Measurements from ENCODE around the gene FZR1.
A peak's percentile ranks its signal among the peaks of the same experiment; 100 is the strongest.

FZR1 gene

GRCh38 chr19:3531716-3532115 lies 25.6 kb downstream of the FZR1 start:
- no peak for DNase-seq (ENCODE audit: low read depth)

- DNase-seq (ENCODE audit: low read depth): no peak
These were observed 26.2 kb downstream of the FZR1 start for GRCh38 chr19:3532154-3532786.

GRCh38 chr19:3533033-3533432 lies 26.9 kb downstream of the FZR1 start:
- DNase-seq (ENCODE audit: low read depth): no peak

- no peak for DNase-seq (ENCODE audit: low read depth)
These were observed 27.6 kb downstream of the FZR1 start for GRCh38 chr19:3533563-3534216.

DNA sequence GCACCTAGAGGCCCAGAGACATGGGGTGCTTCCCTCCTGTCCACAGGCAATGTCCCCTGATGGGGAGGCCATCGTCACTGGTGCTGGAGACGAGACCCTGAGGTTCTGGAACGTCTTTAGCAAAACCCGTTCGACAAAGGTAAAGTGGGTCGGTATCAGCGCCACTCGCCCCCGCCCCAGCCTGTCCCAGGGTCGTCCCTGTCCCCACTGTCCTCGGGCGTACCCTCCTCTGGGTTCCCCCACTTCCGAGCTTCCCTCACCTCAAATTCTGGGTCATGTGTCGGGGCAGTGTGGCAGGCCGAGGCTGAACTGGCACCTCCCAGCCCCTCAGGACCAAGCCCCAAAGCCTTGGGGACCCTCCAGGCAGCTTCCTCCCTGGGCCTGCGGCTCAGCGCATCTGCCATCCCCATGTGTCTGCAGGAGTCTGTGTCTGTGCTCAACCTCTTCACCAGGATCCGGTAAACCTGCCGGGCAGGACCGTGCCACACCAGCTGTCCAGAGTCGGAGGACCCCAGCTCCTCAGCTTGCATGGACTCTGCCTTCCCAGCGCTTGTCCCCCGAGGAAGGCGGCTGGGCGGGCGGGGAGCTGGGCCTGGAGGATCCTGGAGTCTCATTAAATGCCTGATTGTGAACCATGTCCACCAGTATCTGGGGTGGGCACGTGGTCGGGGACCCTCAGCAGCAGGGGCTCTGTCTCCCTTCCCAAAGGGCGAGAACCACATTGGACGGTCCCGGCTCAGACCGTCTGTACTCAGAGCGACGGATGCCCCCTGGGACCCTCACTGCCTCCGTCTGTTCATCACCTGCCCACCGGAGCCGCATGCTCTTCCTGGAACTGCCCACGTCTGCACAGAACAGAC lies 28.5 kb downstream of the FZR1 start:
- no peak for DNase-seq (ENCODE audit: low read depth)

DNA sequence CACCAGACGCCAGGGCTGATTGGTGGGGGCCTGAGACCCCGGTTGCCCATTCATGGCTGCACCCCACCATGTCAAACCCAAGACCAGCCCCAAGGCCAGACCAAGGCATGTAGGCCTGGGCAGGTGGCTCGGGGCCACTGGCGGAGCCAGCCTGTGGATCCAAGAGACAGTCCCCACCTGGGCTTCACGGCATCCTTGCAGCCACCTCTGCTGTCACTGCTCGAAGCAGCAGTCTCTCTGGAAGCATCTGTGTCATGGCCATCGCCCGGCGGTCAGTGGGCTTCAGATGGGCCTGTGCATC lies 29.1 kb downstream of the FZR1 start:
- no peak for DNase-seq (ENCODE audit: low read depth)

GRCh38 chr19:3535563-3535965 lies 29.5 kb downstream of the FZR1 start:
- DNase-seq (ENCODE audit: low read depth): no peak

DNA sequence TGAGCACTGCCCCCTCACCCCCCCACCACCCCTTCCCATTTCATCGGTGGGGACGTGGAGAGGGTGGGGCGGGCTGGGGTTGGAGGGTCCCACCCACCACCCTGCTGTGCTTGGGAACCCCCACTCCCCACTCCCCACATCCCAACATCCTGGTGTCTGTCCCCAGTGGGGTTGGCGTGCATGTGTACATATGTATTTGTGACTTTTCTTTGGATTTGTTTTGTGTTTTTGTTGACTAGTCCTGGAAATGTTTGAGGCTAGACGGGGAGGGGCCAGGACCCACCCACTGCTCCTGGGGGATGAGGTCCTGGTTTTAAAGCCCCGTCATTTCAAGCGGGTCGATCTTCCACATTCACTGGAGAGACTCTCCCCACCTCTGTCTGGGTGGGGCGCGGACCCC lies 29.9 kb downstream of the FZR1 start:
- no peak for DNase-seq (ENCODE audit: low read depth)

- DNase-seq (ENCODE audit: low read depth): no peak
These were observed 30.5 kb downstream of the FZR1 start for GRCh38 chr19:3536429-3537100.

DNA sequence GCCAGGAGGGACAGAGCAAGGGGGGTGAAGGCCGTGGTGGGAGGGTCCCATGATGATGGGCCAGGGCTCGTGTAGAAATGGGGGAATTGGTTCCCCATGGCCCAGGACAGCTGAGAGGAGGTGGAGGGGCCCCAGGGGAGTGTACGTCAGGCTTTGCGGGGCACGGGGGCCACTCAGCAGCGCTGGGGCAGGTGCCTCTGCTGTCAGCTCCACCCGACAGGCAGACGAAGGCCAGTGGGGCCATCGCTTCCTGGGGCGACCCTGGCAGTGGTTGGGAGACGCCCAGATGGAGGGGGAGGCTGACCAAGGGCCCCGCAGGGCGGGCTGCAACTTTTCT lies 31.0 kb downstream of the FZR1 start:
- no peak for DNase-seq (ENCODE audit: low read depth)

DNA sequence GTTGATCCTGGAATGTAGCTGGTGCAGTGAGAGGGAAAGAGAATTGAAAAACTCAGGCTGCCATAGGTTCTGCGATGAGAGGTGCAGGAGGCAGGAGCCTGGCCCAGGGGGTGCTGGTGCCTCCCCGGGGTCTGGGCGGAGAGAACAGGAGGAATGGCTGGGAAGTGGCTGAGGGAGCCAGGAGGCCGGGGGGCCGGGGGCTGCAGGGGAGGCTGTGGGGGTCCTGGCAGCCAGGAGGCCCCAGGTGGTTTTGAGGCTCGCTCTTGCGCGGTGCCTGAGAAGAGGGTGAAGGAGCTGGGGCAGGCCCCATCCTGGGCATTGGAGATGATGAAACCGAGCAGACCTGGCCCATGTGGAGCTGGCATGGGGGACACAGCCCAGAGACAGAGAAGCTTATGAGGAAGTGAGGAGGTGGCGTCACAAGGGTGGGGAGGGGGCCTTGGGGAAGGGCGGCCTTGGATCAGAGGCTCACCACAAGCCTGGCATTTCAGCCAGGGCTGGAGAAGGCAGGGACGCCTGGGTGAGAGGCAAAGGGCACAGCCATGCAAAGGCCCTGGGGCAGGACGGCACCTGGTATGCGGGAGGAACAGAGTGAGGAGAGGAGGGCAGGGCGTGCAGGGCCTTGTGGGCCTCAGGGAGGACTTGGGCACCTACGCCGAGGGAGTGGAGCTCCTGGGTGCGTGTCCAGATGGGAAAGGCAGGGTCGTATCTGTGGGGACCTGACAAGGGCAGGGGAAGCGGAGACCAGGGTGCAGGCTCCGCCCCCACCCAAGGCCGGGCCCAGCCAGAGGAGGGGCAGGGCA lies 31.5 kb downstream of the FZR1 start:
- no peak for DNase-seq (ENCODE audit: low read depth)

DNA sequence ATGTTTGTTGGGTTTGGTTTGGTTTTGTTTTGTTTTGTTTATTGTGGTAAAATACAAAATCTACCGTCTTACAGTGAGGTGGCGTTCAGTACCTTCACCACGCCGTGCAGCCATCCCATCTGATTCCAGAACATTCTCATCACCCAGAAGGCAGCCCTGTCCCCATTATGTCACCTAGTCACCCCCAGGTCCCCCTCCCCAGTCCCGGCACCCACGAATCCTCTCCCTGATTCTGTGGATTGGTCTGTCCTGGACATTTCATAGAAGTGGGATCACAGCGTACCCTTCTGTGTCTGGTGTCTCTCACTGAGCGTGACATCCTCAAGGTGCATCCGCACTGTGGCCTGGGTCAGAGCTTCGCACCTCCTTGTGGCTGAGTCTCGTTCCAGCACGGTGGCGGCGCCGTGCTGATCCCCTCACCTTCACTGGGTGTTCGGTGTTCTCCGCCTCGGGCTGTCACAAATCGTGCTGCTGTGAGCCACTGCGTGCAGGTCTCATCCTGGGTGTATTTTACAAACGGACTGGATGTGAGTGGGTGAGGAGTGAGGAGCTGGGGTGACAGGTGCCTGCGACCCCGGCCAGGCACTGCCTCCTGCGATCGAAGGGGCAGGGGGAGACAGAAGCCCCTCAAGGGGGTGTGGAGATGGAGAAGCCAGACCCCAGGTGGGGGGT lies 32.3 kb downstream of the FZR1 start:
- no peak for DNase-seq (ENCODE audit: low read depth)

DNA sequence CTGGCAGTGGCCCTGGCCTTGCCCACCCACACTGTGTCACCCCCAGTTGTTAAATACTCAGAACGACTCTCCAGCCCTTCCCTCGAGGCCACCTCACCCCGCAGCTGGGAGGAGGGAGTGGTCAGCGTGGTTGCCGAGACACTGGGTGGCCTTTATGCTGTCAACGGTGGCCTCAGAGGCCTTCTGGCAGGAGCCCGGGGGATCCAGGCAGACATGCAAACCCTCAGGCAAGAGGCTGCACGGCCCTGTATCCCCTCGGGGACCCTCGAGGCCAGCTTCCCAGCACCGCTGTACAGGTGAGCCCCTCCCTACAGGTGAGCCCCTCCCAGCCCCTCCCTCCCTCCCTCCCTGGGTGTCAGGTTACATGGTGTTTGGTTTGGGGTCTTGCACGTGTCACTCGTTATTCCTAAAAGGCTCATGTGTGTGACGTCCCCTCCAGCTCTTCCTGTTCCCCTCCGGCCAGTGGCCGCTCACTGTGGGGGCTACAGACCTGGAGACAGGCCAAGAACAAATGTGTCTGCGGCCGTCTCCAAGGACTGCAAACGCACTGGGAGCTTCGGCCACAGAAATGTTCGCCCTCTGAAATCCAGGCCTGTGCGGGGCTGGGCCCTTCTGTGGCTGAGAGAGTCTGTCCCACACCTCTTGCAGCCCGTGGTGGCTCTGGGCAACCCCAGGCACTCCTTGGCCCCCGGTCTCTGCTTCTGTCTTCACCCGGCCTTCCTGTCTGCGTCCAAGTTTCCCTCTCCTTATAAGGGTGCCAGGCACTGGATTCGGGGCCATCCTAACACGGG lies 33.0 kb downstream of the FZR1 start, which contains the start of gene TEKTIP1:
Gene TEKTIP1, plus strand, starts transcription at position 210 of the 791 bp plus-strand sequence. Its CDS starts 4 bp downstream, at position 214.
- no peak for DNase-seq (ENCODE audit: low read depth)

DNA sequence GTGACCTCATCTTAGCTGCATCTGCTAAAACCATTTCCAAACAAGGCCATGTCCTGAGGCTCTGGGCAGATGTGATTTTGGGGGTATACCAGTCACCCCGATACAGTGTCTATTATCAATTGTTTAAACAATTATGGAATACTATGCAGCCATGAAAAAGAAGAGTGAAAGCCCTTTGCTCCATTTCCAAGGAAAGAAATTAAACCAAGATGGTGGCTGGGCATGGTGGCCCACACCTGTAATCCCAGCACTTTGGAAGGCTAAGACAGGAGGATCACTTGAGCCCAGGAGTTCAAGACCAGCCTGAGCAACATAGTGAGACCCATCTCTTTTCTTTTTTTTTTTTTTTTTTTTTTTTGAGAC lies 33.6 kb downstream of the FZR1 start:
- no peak for DNase-seq (ENCODE audit: low read depth)

DNA sequence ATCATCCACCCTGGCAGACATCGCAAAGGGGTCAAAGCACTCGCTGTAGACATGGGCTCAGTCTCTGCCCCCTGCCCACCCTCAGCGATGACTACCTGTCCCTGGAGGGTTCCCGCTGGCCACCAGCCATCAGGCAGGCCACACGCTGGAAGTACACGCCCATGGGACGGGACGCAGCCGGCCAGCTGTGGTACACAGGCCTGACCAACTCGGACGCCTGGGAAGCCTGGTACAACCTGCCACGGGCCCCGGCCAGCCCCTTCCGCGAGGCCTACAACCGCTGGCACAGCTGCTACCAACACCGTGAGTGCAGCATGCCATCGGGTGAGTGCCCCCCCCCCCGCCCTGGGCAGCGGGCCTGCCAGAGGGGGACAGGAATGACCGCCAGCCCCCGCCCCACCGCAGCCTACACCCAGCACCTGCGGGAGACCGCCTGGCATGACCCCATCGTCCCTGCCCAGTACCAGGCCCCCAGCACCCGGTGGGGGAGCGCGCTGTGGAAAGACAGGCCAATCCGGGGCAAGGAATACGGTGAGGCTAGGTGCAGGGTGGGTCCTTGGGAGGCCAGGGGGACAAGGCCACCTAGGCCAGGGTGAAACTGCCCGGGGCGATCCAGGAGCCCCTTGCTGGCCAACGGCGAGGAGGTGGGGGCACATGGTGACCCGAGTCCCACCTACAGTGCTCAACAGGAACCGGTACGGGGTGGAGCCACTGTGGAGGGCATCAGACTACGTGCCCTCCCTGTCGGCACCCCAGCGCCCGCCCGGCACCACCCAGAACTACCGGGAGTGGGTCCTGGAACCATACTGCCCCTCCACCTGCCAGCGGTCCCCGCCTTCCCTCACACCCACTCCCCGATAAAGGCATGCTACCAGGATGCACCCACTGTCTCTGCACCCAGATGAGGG lies 37.3 kb downstream of the FZR1 start:
- DNase-seq (ENCODE audit: low read depth): no peak

DNA sequence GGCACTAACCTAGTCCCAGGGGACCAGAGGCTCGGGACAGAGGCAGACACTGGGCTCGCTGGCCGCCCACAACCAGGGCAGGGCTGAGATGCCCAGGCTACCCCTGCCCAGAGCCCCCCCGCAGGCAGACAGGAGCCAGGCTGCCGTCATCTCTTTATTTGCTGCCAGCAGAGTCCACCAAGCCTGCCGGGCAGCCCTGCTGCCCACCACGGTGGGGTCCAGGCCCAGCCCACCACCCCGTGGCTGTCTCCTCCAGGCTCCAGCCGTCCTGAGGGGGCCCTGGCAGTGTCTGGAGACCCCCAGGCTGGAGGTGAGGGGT lies 37.9 kb downstream of the FZR1 start:
- no peak for DNase-seq (ENCODE audit: low read depth)

DNA sequence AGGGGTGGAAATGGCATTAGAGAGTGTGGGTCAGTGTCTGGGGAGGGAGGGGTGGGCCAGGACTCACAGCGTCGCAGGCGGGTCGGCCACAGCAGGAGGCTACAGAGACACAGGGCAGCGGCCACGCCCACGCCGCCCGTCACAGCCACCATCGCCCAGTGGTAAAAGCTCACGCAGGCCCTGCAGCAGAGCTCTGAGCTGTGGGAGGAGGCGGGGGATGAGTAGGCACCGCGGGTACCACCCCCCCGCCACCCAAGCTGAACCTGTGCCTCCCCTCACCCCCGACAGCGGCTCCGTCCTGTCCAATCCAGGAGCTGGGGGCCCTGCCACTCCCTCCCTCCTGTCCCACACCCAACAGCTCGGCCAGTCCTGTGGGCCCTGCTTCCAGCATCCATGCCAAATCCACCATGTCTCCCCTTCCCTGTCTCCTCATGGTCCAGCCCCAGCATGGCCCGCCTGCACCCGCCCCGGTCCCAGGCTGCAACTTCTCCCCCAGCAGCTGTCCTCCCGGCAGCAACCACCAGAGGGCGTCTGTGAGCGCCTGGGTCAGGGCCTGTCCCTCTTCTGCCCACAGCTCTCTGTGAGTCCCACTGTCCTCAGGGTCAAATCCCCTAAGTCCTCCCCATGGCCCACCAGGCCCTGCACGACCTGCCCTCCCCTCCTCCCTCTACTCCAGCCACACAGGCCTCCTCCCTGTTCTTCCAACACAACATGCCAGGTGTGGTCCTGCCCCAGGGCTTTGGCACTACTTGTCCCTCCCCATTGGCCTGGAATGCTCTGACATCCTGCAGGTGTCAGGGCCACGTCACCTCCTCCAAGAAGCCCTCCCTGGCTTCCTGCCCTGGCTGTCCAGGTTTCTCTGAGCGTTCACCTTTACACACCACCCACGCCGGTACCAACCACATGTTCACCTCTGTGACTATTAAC lies 38.9 kb downstream of the FZR1 start:
- DNase-seq (ENCODE audit: low read depth): peak; percentile 48

GRCh38 chr19:3545669-3546034 lies 39.5 kb downstream of the FZR1 start:
- DNase-seq (ENCODE audit: low read depth): no peak

DNA sequence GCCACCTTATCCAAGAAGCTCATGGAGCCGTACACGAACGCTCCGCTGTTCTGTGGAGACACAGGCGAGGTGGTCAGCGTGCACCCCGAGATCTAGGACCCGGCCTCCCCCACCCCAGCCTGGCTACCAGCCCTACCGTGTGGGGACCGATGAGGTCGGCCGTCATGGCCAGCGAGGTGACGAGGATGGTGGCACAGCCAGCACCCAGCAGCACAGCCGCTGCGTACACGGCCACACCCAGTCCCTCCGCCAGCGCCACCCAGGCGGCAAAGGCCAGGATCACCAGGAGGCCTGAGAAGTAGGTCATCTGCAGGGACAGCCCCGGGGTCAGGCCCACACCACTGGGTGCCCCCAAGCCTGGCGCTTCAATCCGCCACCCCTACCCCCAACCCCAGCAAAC lies 40.0 kb downstream of the FZR1 start:
- no peak for DNase-seq (ENCODE audit: low read depth)

Data from T-helper 22 cell (primary cell).